H9 (cell line): Measurements from ENCODE around the gene GPR153. TPM values are rescaled to one million over a fixed set of nuclear protein-coding genes. Genes with fewer than 3 reads are reported as not detected.
A peak's percentile ranks its signal among the peaks of the same experiment; 100 is the strongest.

Experiments used
- DNase-seq: peaks from one replicate; pipeline ENCODE4 v3.0.0-alpha.2; 2017
- H2AFZ ChIP-seq: one replicate; pipeline ENCODE4 v1.6.1; 2013; ENCODE audit warnings: mild to moderate bottlenecking, low read length, control low read depth, moderate library complexity
- H2AK5ac ChIP-seq: 2 replicates; pipeline ENCODE4 v1.6.1; 2013; ENCODE audit warnings: low read length, control low read depth, mixed read lengths; ENCODE audit not compliant: insufficient read length
- H2BK120ac ChIP-seq: one replicate; pipeline ENCODE4 v1.6.1; 2013; ENCODE audit warnings: low read depth, mild to moderate bottlenecking, low read length, control low read depth, inconsistent platforms; ENCODE audit not compliant: poor library complexity, severe bottlenecking
- H2BK12ac ChIP-seq: 2 replicates; pipeline ENCODE4 v1.6.1; 2013; ENCODE audit warnings: low read length, control low read depth, mixed read lengths, low read depth; ENCODE audit not compliant: insufficient read length
- H2BK15ac ChIP-seq: 2 replicates; pipeline ENCODE4 v1.6.1; 2013; ENCODE audit warnings: low read depth, low read length, control low read depth
- H2BK20ac ChIP-seq: one replicate; pipeline ENCODE4 v1.6.1; 2013; ENCODE audit warnings: low read depth, mild to moderate bottlenecking, low read length, control low read depth, inconsistent platforms; ENCODE audit not compliant: poor library complexity, severe bottlenecking
- H2BK5ac ChIP-seq: 2 replicates; pipeline ENCODE4 v1.6.1; 2013; ENCODE audit warnings: low read length, control low read depth, mixed read lengths; ENCODE audit not compliant: insufficient read length
- H3K14ac ChIP-seq: 2 replicates; pipeline ENCODE4 v1.6.1; 2013; ENCODE audit warnings: low read length, control low read depth; ENCODE audit not compliant: insufficient read depth
- H3K18ac ChIP-seq: 2 replicates; pipeline ENCODE4 v1.6.1; 2013; ENCODE audit warnings: low read depth, mild to moderate bottlenecking, mixed read lengths, low read length, control low read depth; ENCODE audit not compliant: insufficient read length
- H3K23ac ChIP-seq: 2 replicates; pipeline ENCODE4 v1.6.1; 2013; ENCODE audit warnings: low read length, control low read depth, mixed read lengths, low read depth; ENCODE audit not compliant: insufficient read length
- H3K23me2 ChIP-seq: 2 replicates; pipeline ENCODE4 v1.6.1; 2013; ENCODE audit warnings: low read depth, mild to moderate bottlenecking, mixed read lengths, low read length, control low read depth; ENCODE audit not compliant: insufficient read length, poor library complexity, severe bottlenecking
- H3K27ac ChIP-seq: 2 replicates; pipeline ENCODE4 v1.5.1; 2013; ENCODE audit warnings: low read length, control low read depth, mixed read lengths, low read depth; ENCODE audit not compliant: insufficient read length
- H3K27me3 ChIP-seq: 2 replicates; pipeline ENCODE4 v1.6.1; 2013; ENCODE audit warnings: low read length, control low read depth, inconsistent platforms; ENCODE audit not compliant: insufficient read depth
- H3K4ac ChIP-seq: 2 replicates; pipeline ENCODE4 v1.6.1; 2013; ENCODE audit warnings: low read depth, mild to moderate bottlenecking, control low read depth, inconsistent platforms, low read length, moderate library complexity
- H3K4me1 ChIP-seq: 2 replicates; pipeline ENCODE4 v1.6.1; 2013; ENCODE audit warnings: low read length, control low read depth, inconsistent platforms; ENCODE audit not compliant: insufficient read depth
- H3K4me2 ChIP-seq: 2 replicates; pipeline ENCODE4 v1.6.1; 2013; ENCODE audit warnings: low read length, control low read depth, mixed read lengths; ENCODE audit not compliant: insufficient read length, insufficient read depth
- H3K56ac ChIP-seq: 2 replicates; pipeline ENCODE4 v1.6.1; 2013; ENCODE audit warnings: low read depth, mild to moderate bottlenecking, mixed read lengths, low read length, control low read depth; ENCODE audit not compliant: insufficient read length
- H3K79me1 ChIP-seq: 2 replicates; pipeline ENCODE4 v1.6.1; 2013; ENCODE audit warnings: low read depth, mild to moderate bottlenecking, moderate library complexity, low read length, control low read depth, inconsistent platforms; ENCODE audit not compliant: insufficient read depth, poor library complexity, severe bottlenecking
- H3K79me2 ChIP-seq: 2 replicates; pipeline ENCODE4 v1.6.1; 2013; ENCODE audit warnings: low read length, control low read depth, inconsistent platforms; ENCODE audit not compliant: insufficient read depth
- H3K9ac ChIP-seq: 2 replicates; pipeline ENCODE4 v1.6.1; 2013; ENCODE audit warnings: low read length, control low read depth, mixed read lengths; ENCODE audit not compliant: insufficient read length; ENCODE audit errors: extremely low read depth
- H3K9me3 ChIP-seq: one replicate; pipeline ENCODE4 v1.6.1; 2013; ENCODE audit warnings: low read depth, low read length, inconsistent platforms; ENCODE audit not compliant: control insufficient read depth
- H3T11ph ChIP-seq: one replicate; pipeline ENCODE4 v1.6.1; 2013; ENCODE audit warnings: mild to moderate bottlenecking, low read length, control low read depth, inconsistent platforms
- H4K20me1 ChIP-seq: one replicate; pipeline ENCODE4 v1.6.1; 2013; ENCODE audit not compliant: control insufficient read depth, insufficient read length, insufficient read depth
- H4K5ac ChIP-seq: 2 replicates; pipeline ENCODE4 v1.6.1; 2013; ENCODE audit warnings: low read depth, mild to moderate bottlenecking, mixed read lengths, low read length, control low read depth; ENCODE audit not compliant: insufficient read length
- H4K8ac ChIP-seq: replicated peaks from 2 replicates; pipeline ENCODE4 v1.6.1; 2013; ENCODE audit warnings: low read length, control low read depth, mixed read lengths, low read depth; ENCODE audit not compliant: insufficient read length
- H4K91ac ChIP-seq: 2 replicates; pipeline ENCODE4 v1.6.1; 2013; ENCODE audit warnings: low read depth, mild to moderate bottlenecking, moderate library complexity, mixed read lengths, low read length, control low read depth; ENCODE audit not compliant: insufficient read length
- H3K27ac Mint-ChIP-seq, 3 experiments: 2 replicates in 2 of 3; 3 replicates in 1 of 3; pipeline ENCODE4 v1.8.0; 2020 to 2021; ENCODE audit warnings: mixed read lengths in 3 of 3, mild to moderate bottlenecking in 1 of 3, moderate library complexity in 1 of 3
- H3K27me3 Mint-ChIP-seq: 2 replicates; pipeline ENCODE4 v1.8.0; 2021; ENCODE audit warnings: low read depth, mild to moderate bottlenecking, moderate library complexity, mixed read lengths
- H3K36me3 Mint-ChIP-seq, 3 experiments: 2 replicates in 2 of 3; 3 replicates in 1 of 3; pipeline ENCODE4 v1.8.0; 2020 to 2021; ENCODE audit warnings: low read depth in 3 of 3, mixed read lengths in 3 of 3; ENCODE audit not compliant: insufficient read depth in 1 of 3
- H3K4me1 Mint-ChIP-seq, 2 experiments: 2 replicates each; pipeline ENCODE4 v1.8.0; 2020; ENCODE audit warnings: mixed read lengths in 2 of 2
- H3K4me3 Mint-ChIP-seq, 2 experiments: 2 replicates in 1 of 2; 3 replicates in 1 of 2; pipeline ENCODE4 v1.8.0; 2020 to 2021; ENCODE audit warnings: mild to moderate bottlenecking in 2 of 2, mixed read lengths in 2 of 2, moderate library complexity in 1 of 2
- H3K9me3 Mint-ChIP-seq, 2 experiments: 2 replicates in 1 of 2; 3 replicates in 1 of 2; pipeline ENCODE4 v1.8.0; 2020; ENCODE audit warnings: mild to moderate bottlenecking in 2 of 2, mixed read lengths in 2 of 2, moderate library complexity in 1 of 2
- WGBS: extraction: QIAGEN DNeasy Blood & Tissue Kit; methylation state at CpG from one replicate; pipeline ENCODE4 v1.1.7; 2013; ENCODE audit warnings: missing lambda C conversion rate, low lambda C conversion rate, mixed read lengths; ENCODE audit not compliant: insufficient read length; ENCODE audit errors: extremely low coverage; 5-methylcytosine and 5-hydroxymethylcytosine counted together
- total RNA-seq: library from RNA; stranded (reverse); gene quantifications from 2 replicates; pipeline ENCODE4 v1.2.1, GENCODE V29; 2021
- TF ChIP-seq, protein P1 (sequence below): fragments of 200-600 bp; sonication (generic); conservative IDR thresholded peaks from 3 replicates; pipeline ENCODE4 v1.8.0; 2021; ENCODE audit warnings: antibody characterized with exemption, mild to moderate bottlenecking

The GPR153 gene
- total RNA-seq, 1 experiment from 2014 or later, result 8.9 TPM

DNA sequence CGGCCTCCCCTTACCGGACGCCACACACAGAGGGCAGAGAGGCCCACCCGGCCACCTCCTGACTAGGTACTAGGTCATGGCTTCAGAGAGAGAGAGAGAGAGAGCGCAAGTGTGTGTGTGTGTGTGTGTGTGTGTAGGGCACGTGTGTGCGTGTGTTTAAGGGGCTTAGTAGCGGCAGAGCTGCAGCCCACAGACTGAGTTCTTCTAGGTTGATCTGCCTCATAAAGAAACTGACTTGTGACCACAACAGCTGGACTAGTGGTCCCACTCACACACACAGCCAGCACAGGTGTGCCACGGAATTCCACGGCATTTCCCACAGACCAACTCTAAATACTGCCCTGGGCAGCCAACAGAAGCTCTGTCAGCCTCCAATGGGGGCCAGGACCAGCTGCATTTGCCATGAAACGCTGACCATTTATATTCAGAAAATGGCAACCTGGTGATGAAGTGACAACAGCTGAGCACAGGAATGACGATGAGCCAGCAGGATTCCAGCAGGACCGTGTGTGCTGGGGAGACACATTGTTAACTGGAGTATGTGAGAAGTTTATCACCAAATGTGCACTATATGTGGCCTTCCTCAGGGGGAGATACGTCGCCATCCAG, 38.8 kb upstream of the GPR153 start:
- Histone ChIP-seq H2AFZ (no peak overlapping the region), H4K91ac (no peak overlapping the region), H2BK20ac (no peak overlapping the region), H4K20me1 (no peaks in the 10 kb centered on the region), H3K18ac (no peak overlapping the region), H3T11ph (no peak overlapping the region), H3K4me1 (no peaks in the 10 kb centered on the region), H2AK5ac (no peak overlapping the region), H3K4ac (no peak overlapping the region), H3K23me2 (no peaks in the 10 kb centered on the region), H3K56ac (no peak overlapping the region), H2BK120ac (no peak overlapping the region), H4K8ac (no peak overlapping the region), H3K14ac (no peak overlapping the region), H2BK15ac (no peak overlapping the region), H3K9me3 (no peaks in the 10 kb centered on the region), H3K27me3 (no peaks in the 10 kb centered on the region), H2BK12ac (no peak overlapping the region), H3K27ac (no peak overlapping the region), H3K4me2 (no peak overlapping the region), H4K5ac (no peak overlapping the region), H3K23ac (no peak overlapping the region), H3K79me2 (no peaks in the 10 kb centered on the region), H3K9ac (no peak overlapping the region), H3K79me1 (no peaks in the 10 kb centered on the region), H2BK5ac (no peak overlapping the region)
- peak overlapping the region; percentile 29 to 89 (median 54); a peak in 4 of 7 replicates for H3K27ac Mint-ChIP-seq
- TF ChIP-seq, protein P1, sequence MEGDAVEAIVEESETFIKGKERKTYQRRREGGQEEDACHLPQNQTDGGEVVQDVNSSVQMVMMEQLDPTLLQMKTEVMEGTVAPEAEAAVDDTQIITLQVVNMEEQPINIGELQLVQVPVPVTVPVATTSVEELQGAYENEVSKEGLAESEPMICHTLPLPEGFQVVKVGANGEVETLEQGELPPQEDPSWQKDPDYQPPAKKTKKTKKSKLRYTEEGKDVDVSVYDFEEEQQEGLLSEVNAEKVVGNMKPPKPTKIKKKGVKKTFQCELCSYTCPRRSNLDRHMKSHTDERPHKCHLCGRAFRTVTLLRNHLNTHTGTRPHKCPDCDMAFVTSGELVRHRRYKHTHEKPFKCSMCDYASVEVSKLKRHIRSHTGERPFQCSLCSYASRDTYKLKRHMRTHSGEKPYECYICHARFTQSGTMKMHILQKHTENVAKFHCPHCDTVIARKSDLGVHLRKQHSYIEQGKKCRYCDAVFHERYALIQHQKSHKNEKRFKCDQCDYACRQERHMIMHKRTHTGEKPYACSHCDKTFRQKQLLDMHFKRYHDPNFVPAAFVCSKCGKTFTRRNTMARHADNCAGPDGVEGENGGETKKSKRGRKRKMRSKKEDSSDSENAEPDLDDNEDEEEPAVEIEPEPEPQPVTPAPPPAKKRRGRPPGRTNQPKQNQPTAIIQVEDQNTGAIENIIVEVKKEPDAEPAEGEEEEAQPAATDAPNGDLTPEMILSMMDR, result no peak
- no peaks in the 10 kb centered on the region; the same call in 1 of the 2 replicates for H3K27me3 Mint-ChIP-seq
- H3K4me1 Mint-ChIP-seq, result no peaks in the 10 kb centered on the region
- H3K9me3 Mint-ChIP-seq, result no peaks in the 10 kb centered on the region
- DNase-seq, result no peak
- no peak overlapping the region for H3K4me3 Mint-ChIP-seq
- WGBS, result no CpG with 5 or more reads among the region's 15 CpGs
- peaks cover 8 to 20% (median 14%) of the 10 kb centered on the region in 3 experiments; a peak in 6 of 7 replicates for H3K36me3 Mint-ChIP-seq
